K562 (cell line): Measurements from ENCODE around the gene CFD. TPM values are rescaled to one million over a fixed set of nuclear protein-coding genes. Genes with fewer than 3 reads are reported as not detected.

ENCODE experiments used
- ATF3 ChIP-seq, 2 experiments: fragments of 450-650 bp in 1 of 2; sonication (generic) in 1 of 2; formaldehyde crosslinking in 1 of 2; IDR thresholded peaks in 1 of 2; conservative IDR thresholded peaks in 1 of 2; 2 replicates each; pipeline versions ENCODE4 v1.6.1 to v1.8.1; 2016 to 2023; ENCODE audit warnings: mild to moderate bottlenecking in 2 of 2, moderate library complexity in 2 of 2, inconsistent platforms in 1 of 2, missing genetic modification reagents in 1 of 2
- CBFA2T2 ChIP-seq: fragments of 450-650 bp; conservative IDR thresholded peaks from 2 replicates; pipeline ENCODE4 v1.6.1; 2017; ENCODE audit warnings: mild to moderate bottlenecking
- GABPB1 ChIP-seq: sonication (generic); formaldehyde crosslinking; IDR thresholded peaks from 2 replicates; pipeline ENCODE4 v1.8.0; 2022; ENCODE audit warnings: mild to moderate bottlenecking, missing genetic modification reagents
- ZBTB7A ChIP-seq: IDR thresholded peaks from 2 replicates; pipeline ENCODE4 v1.6.1; 2011; ENCODE audit warnings: low read depth, mild to moderate bottlenecking, low read length, moderate library complexity, borderline replicate concordance; ENCODE audit not compliant: control insufficient read depth
- ZNF398 ChIP-seq: fragments of 250-450 bp; sonication (Bioruptor Pico); IDR thresholded peaks from 2 replicates; pipeline ENCODE4 v1.8.0; 2021; ENCODE audit warnings: moderate library complexity, mild to moderate bottlenecking, inconsistent platforms
- polyA plus RNA-seq, 8 experiments: library from polyadenylated mRNA; depleted of rRNA in 4 of 8; stranded (reverse) in 5 of 8; unstranded in 3 of 8; fragments of >200 nt; fragmentation: Nextera tagmentation in 2 of 8; fragmentation: Illumina TruSeq in 1 of 8; extraction: Ambion mirVana in 2 of 8; extraction: Trizol in 1 of 8; gene quantifications; 2 replicates each; pipeline versions ENCODE4 v1.2.1 to v1.2.3, GENCODE V29; 2011 to 2014; ENCODE audit warnings: inconsistent platforms in 1 of 8, missing spikeins in 1 of 8
- total RNA-seq, 7 experiments: library from RNA; depleted of rRNA in 6 of 7; stranded (reverse); fragments of >200 nt in 6 of 7; fragmentation: Illumina TruSeq in 2 of 7; extraction: Trizol in 2 of 7; gene quantifications; 2 replicates each; pipeline versions ENCODE4 v1.2.1 to v1.2.3, GENCODE V29; 2011 to 2021; ENCODE audit warnings: low replicate concordance in 1 of 7

The CFD gene
- total and polyA plus RNA-seq, 9 of the 15 experiments (the other 6 are each of a cell fraction or from before 2014, with no cell fraction given), result 0.52 to 59.4 (median 7.6) TPM

- no peak for TF ChIP-seq ZNF398 (CRISPR knock-in tag)
- peak; percentile 27; the same call in 1 of the 2 replicates for TF ChIP-seq ZBTB7A
- TF ChIP-seq ATF3 (IDR thresholded peaks at IDR 0.05), result peak; percentile 53
- TF ChIP-seq ATF3 (CRISPR knock-in tag; conservative IDR thresholded peaks at IDR 0.05), result no peak
- TF ChIP-seq CBFA2T2, result no peak
- peak; percentile 29; the same call in 1 of the 2 replicates for TF ChIP-seq GABPB1 (CRISPR knock-in tag)
Observed at GRCh38 chr19:869245-870177, 10.0 kb downstream of the CFD start (continued).
